Activated CD8-positive, alpha-beta memory T cell treated with anti-CD3 and anti-CD28 coated beads, Interleukin-2, amount 50 U/mL, for 1 hour (primary cell): ENCODE measurements around the gene KRTAP9-1.
"Not testable (repeated sequence)": the region's sequence is repeated elsewhere in the genome, so short reads cannot be mapped to it uniquely, and the experiment has no call there.

Experiments used
- DNase-seq: peaks from one replicate; pipeline ENCODE4 v3.0.0-alpha.2; 2020; ENCODE audit errors: extremely low read depth

Gene KRTAP9-1

GRCh38 chr17:41178843-41179616, 10.7 kb upstream of the KRTAP9-1 start:
- DNase-seq = no peak

GRCh38 chr17:41184480-41184961, 5.2 kb upstream of the KRTAP9-1 start, which contains the start of gene KRTAP4-1:
Gene KRTAP4-1, minus strand, starts transcription at chr17:41184911. Its CDS starts 57 bp downstream, at chr17:41184854.
- no peak for DNase-seq

DNA sequence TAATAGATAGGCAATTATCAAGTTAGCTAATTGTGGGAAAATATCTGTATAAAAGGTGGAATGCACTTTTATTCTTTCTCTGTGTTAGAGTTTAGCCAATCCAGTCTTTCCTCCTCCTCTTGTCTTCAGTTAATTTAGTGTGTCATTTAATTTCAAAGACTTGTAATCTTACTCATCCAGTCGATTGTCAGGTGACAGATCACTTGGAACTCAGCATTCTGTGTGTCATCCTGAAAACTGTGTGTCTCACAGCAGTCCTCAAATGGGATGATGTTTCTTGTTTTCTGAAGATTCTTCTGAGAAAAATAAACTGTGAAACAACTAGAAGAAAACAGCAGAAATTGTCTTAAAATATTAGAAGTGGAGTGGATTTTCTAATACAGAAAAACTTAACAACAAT, 4.7 kb upstream of the KRTAP9-1 start:
- no peak for DNase-seq

DNA sequence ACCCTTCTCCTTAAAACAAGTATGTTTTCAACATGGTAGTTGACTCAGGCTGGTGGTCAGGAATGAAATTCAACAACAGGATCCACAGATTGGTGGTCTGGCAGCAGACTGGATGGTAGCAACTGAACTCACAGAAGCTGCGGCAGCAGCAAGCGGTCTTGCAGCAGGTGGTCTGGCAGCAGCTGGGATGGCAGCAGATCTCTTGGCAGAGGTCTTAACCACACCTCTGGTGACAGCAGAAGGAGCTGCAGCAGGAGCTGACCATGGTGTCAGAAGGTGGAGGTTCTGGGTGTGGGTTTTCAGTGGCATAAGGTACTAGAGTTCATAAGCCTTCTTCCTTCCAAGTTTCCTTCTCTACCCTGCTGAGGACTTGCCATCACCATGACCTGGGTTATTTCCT, 2.8 kb upstream of the KRTAP9-1 start:
- no peak for DNase-seq

GRCh38 chr17:41190328-41190727, 641 bp downstream of the KRTAP9-1 start:
- no peak for DNase-seq

- DNase-seq = no peak
Observed at GRCh38 chr17:41196068-41196467, 6.4 kb downstream of the KRTAP9-1 start.

DNA sequence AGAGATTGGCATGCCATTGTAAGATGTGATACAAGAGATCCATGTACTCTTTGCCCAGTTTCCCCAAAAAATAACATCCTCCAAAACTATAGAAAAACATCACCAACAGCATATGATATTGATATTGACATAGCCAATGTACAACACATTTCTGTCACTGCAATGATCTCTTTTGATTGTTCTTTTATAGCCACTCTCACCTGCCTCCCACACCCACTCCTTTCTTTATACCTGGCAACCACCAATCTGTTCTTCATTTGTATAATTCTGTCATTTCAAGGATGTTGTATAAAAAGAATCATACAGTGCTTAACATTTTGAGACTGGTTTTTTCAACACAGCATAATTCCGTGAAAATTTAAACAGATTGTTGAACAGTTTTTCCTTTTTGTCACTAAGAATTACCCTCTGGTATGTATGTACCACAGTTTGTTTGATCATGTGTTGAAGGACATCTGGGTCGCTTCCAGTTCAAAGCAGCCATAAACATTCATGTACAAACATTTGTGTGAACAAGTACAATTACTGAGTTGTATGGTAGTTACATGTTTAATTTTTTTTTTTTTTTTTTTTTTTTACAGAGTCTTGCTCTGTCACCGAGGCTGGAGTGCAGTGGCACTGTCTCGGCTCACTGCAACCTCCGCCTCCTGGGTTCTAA, 9.9 kb downstream of the KRTAP9-1 start:
- DNase-seq = no peak

DNA sequence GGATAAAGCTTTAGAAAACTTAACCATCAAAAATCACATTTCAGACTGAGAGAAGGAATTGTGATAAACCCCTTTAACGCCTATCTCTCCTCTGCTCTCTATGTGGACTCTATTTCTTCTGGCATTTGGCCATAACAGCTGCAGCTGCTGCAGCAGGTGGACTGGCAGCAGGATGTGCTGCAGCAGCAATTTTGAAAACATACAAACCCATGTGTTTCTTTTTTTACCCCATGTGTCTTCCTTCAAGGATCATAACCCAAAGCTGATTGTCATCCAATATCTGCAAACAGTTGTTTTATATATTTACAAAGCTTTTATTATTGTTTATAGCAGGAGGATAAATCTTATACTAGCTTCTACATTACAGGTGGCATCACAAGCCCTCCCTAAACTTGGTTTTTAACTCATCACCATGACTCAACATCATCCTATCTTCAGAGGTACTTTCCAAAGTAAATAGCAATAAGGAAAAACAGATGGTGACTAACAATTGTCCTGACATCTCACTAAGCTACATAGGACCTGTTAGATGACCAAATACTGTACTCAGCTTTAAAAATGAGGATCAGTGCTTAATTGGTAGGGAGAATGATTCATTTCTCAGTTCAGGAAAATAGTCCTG, 22.3 kb downstream of the KRTAP9-1 start:
- DNase-seq = no peak

DNA sequence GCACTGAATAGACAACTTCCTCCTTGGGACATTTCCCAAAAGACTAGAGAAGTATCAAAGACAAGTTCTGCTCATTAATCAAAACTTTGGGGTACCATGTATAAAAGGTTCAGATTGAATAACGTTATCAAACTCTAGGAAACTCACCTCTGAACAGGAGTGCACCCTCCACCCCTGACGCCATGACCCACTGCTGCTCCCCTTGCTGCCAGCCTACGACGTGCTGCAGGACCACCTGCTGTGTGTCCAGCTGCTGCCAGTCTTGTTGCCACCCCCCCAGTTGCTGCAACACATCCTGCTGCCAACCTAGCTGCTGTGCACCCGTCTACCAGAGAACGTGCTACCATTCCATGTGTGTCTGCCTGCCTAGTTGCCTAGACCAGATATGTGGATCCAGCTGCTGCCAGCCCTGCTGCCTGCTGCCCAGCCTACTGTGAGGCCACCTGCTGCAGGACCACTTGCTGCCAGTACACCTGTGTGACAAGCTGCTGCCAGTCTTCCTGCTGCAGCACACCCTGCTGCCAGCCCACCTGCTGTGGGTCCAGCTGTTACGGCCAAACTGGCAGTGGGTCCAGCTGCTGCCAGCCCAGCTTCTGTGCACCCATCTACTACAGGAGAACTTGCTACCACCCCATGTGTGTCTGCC, 23.0 kb downstream of the KRTAP9-1 start:
- DNase-seq = no peak

DNA sequence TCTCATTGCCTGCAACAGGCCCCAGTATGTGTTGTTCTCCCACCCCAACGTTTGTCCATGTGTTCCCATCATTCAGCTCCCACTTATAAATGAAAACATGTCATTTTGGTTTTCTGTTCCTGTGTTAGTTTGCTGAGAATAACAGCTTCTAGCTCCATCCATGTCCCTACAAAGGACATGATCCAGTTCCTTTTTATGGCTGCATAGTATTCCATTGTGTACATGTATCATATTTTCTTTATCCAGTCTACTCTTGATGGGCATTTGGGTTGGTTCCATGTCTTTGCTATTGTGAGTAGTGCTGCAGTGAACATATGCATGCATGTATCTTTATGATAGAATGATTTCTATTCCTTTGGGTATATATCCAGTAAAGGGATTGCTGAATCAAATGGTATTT, 26.0 kb downstream of the KRTAP9-1 start:
- no peak for DNase-seq

GRCh38 chr17:41223821-41224220, 34.1 kb downstream of the KRTAP9-1 start:
- no peak for DNase-seq

- DNase-seq = no peak
Observed at GRCh38 chr17:41226051-41226450, 36.4 kb downstream of the KRTAP9-1 start.

- not testable (repeated sequence) for DNase-seq
Observed at GRCh38 chr17:41226598-41227095, 37.0 kb downstream of the KRTAP9-1 start, which contains the start of gene KRTAP9-2. Gene KRTAP9-2, plus strand, starts transcription at chr17:41226648. Its CDS starts 7 bp downstream, at chr17:41226655.

DNA sequence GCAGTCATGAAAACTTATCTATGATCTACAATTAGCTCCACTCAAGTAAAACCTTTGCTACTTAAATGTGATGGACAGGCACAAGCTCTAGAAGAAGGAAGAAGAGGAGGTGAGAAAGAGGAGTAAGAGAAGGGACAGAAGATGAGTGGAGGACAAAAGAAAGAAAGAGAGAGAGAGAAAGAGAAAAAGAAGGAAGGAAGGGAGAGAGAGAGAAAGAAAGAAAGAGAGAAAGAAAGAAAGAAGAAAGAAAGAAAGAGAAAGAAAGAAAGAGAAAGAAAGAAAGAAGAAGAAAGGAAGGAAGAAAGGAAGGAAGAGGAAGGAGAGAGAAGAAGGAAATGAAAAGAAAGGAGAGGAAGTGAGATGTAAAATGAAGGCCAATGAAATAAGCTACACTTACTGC, 40.4 kb downstream of the KRTAP9-1 start:
- DNase-seq = no peak

- DNase-seq = no peak
Observed at GRCh38 chr17:41231731-41232130, 42.0 kb downstream of the KRTAP9-1 start.

GRCh38 chr17:41232399-41233105, 42.9 kb downstream of the KRTAP9-1 start, which contains the start of gene KRTAP9-3:
Gene KRTAP9-3, plus strand, starts transcription at chr17:41232449. Its CDS starts 53 bp downstream, at chr17:41232502.
- not testable (repeated sequence) for DNase-seq

GRCh38 chr17:41237116-41237515, 47.4 kb downstream of the KRTAP9-1 start:
- not testable (repeated sequence) for DNase-seq

GRCh38 chr17:41237949-41238437, 48.3 kb downstream of the KRTAP9-1 start, which contains the start of gene KRTAP9-8:
Gene KRTAP9-8, plus strand, starts transcription at chr17:41237999. Its CDS starts 53 bp downstream, at chr17:41238052.
- DNase-seq = not testable (repeated sequence)
